Vagina (tissue), 2 donors: ENCODE results near the gene GFOD1. TPM values are rescaled to one million over a fixed set of nuclear protein-coding genes. Genes with fewer than 3 reads are reported as not detected.

Experiments
- DNase-seq, 2 donors: peaks; one replicate each; pipeline ENCODE4 v3.0.0-alpha.2; 2017; ENCODE audit errors: extremely low spot score in 2 of 2
- H3K27ac ChIP-seq: fragments of 200-600 bp; sonication (generic); one replicate; pipeline ENCODE4 v1.5.1; 2019
- H3K27me3 ChIP-seq: fragments of 200-600 bp; sonication (generic); one replicate; pipeline ENCODE4 v1.5.1; 2019
- H3K36me3 ChIP-seq, 2 donors: fragments of 200-600 bp; sonication (generic); one replicate each; pipeline ENCODE4 v1.5.1; 2017 to 2019
- H3K4me1 ChIP-seq: fragments of 200-600 bp; sonication (generic); one replicate; pipeline ENCODE4 v1.5.1; 2019
- H3K4me3 ChIP-seq, 2 donors: fragments of 200-600 bp; sonication (generic); 1 replicate in 1 of 2; 2 replicates in 1 of 2; pipeline ENCODE4 v1.5.1; 2016 to 2019
- H3K9me3 ChIP-seq: fragments of 200-600 bp; sonication (generic); one replicate; pipeline ENCODE4 v1.5.1; 2019
- POLR2A ChIP-seq, 2 donors: fragments of 450-650 bp; IDR thresholded peaks; one replicate each; pipeline ENCODE4 v1.6.1; 2017; ENCODE audit warnings: antibody characterized with exemption in 2 of 2, mild to moderate bottlenecking in 2 of 2, moderate library complexity in 2 of 2
- POLR2AphosphoS5 ChIP-seq, 2 donors: sonication (generic); formaldehyde crosslinking; IDR thresholded peaks; one replicate each; pipeline ENCODE4 v1.9.0; 2017; ENCODE audit warnings: antibody characterized with exemption in 2 of 2, mild to moderate bottlenecking in 2 of 2, low read depth in 1 of 2; ENCODE audit not compliant: insufficient read depth in 1 of 2
- intact Hi-C: fragments of 100-400 bp; cut with DNase I; formaldehyde crosslinking; loops from one replicate; pipeline ENCODE4 v1.15.1; 2023
- total RNA-seq: library from RNA; depleted of rRNA; stranded (reverse); fragments of >200 nt; gene quantifications from one replicate; pipeline ENCODE4 v1.2.3, GENCODE V29; 2016
- TF ChIP-seq, protein P1 (sequence below), 3 experiments: fragments of 450-650 bp in 2 of 3; fragments of 200-600 bp in 1 of 3; sonication (generic) in 1 of 3; IDR thresholded peaks; one replicate each; pipeline ENCODE4 v1.5.1; 2017 to 2019; ENCODE audit warnings: antibody characterized with exemption in 3 of 3, mild to moderate bottlenecking in 2 of 3, moderate library complexity in 2 of 3

Gene GFOD1
- total RNA-seq, 1 donor from 2014 or later: 16.9 TPM

DNA sequence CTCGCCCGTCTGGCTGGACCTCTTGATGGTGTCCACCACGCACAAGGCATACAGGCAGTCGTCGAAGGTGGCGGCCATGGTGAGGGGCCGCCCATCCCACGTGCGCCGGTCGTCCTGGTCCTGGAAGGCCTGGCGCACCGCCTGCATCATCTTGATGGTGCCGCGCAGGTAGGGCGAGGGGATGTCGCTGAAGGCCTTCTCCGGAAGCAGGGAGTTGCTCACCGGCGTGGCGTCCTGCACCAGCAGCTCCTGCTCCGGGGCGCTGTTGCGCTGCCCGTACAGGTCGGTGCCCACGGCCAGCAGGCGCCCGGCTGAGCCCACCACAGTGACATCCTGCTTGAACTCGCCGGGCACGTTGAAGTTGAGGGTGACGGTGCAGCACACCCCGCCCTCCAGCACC, 122.6 kb downstream of the GFOD1 start:
- Histone ChIP-seq H3K27me3 (no peaks in the 10 kb centered on the region), H3K4me1 (peaks cover 21% of the 10 kb centered on the region), H3K36me3 (peaks cover 0 to 8% of the 10 kb centered on the region in 2 donors), H3K27ac (no peak overlapping the region), H3K9me3 (no peaks in the 10 kb centered on the region), H3K4me3 (no peak overlapping the region)
- DNase-seq: no peak
- TF ChIP-seq POLR2AphosphoS5 (IDR thresholded peaks at IDR 0.05; ENCODE audit: insufficient read depth in 1 of 2, low read depth in 1 of 2) (no peak), POLR2A (IDR thresholded peaks at IDR 0.05) (no peak)
- TF ChIP-seq, protein P1, sequence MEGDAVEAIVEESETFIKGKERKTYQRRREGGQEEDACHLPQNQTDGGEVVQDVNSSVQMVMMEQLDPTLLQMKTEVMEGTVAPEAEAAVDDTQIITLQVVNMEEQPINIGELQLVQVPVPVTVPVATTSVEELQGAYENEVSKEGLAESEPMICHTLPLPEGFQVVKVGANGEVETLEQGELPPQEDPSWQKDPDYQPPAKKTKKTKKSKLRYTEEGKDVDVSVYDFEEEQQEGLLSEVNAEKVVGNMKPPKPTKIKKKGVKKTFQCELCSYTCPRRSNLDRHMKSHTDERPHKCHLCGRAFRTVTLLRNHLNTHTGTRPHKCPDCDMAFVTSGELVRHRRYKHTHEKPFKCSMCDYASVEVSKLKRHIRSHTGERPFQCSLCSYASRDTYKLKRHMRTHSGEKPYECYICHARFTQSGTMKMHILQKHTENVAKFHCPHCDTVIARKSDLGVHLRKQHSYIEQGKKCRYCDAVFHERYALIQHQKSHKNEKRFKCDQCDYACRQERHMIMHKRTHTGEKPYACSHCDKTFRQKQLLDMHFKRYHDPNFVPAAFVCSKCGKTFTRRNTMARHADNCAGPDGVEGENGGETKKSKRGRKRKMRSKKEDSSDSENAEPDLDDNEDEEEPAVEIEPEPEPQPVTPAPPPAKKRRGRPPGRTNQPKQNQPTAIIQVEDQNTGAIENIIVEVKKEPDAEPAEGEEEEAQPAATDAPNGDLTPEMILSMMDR (IDR thresholded peaks at IDR 0.05): no peak
- intact Hi-C loops: no loop called here

DNA sequence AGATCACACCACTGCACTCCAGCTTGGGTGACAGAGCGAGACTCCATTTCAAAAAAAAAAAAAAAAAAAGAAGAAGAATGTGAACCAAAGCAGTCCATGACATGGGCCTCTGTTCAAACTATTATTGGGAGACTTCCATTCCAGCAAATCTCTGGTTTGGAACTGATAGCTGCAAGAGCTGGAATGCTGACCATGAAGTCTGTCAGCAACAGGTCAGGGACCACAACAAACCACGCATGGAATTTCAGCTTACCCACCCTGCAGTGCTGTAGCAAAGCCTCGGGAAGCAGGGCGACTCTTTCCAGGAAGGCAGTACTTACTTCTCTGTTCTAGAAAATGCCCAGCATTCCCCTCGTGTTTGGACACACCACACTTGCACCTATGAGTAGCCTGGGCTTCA, 125.0 kb downstream of the GFOD1 start:
- intact Hi-C loops: no loop called here
- no peak for DNase-seq
- TF ChIP-seq POLR2AphosphoS5 (IDR thresholded peaks at IDR 0.05; ENCODE audit: insufficient read depth in 1 of 2, low read depth in 1 of 2) (no peak), POLR2A (IDR thresholded peaks at IDR 0.05) (no peak)
- TF ChIP-seq, protein P1 (IDR thresholded peaks at IDR 0.05): no peak
- Histone ChIP-seq H3K36me3 (peaks cover 0 to 8% of the 10 kb centered on the region in 2 donors), H3K4me1 (peaks cover 3% of the 10 kb centered on the region), H3K4me3 (no peak overlapping the region), H3K27me3 (no peaks in the 10 kb centered on the region), H3K27ac (no peak overlapping the region), H3K9me3 (no peaks in the 10 kb centered on the region)

DNA sequence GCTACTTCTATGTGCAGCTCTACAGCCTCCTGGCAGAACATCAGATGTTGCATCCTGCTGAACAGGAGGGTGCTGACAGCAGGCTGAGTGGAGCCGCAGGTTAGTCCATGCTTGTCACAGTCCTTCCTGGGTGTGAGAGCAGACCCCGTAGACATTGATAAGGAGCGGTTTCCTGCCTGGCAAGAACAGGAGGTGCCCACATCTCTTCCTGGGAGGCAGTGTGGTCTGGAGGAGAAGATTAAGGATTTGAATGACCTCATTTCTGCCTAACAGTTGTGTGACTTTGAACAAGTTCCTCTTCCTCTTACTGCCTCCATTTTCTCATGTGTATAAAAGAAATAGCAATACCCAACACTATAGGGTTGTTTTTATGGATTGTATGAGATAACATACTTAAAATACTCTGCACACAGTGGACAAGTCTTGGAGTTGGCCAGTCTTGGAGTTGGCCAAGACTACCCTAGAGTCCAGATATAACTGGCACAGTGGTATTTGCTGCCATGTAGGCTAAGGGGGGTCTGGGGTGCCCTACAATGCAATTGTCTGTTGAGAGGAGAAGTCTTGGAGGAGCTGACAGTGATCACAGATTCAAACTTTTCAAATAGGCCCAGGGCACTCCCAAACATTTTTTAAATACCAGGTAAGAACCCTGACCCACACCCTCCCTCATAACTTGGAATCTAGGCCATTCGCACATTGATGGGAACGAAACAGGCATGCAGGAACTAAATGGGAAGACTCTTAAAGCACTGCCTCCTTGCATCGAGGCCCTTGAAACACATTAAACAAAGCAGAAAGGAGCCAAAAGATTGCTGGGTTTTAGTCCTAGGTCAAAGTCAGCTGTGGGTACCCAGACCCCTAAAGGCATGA, 126.5 kb downstream of the GFOD1 start:
- Histone ChIP-seq H3K27ac (no peak overlapping the region), H3K27me3 (no peaks in the 10 kb centered on the region), H3K9me3 (no peaks in the 10 kb centered on the region), H3K4me3 (no peak overlapping the region), H3K36me3 (peaks cover 0 to 8% of the 10 kb centered on the region in 2 donors), H3K4me1 (peaks cover 8% of the 10 kb centered on the region)
- intact Hi-C loops: no loop called here
- TF ChIP-seq POLR2AphosphoS5 (IDR thresholded peaks at IDR 0.05; ENCODE audit: insufficient read depth in 1 of 2, low read depth in 1 of 2) (no peak), POLR2A (IDR thresholded peaks at IDR 0.05) (no peak)
- TF ChIP-seq, protein P1 (IDR thresholded peaks at IDR 0.05): no peak
- no peak for DNase-seq

DNA sequence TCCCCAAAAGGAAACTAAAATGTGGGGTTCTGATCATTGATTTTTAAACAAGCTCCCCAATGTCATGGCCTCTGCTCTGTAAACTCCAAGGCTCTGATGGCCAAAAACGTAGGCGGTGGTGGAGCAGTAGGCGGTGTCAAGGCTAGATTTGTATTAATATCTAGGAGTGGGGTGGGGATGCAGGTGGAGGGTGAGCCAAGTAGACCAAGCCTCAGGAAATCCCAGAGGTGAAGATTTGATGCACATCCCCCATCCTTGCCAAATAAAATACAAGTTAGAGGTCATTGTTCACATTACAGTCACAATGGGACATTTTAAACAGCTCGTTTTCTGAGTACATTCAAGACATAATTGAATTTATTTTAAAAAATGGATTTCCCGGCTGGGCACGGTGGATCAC, 128.1 kb downstream of the GFOD1 start:
- no peak overlapping the region for H3K4me3 ChIP-seq
- H3K4me1 ChIP-seq: peaks cover 24% of the 10 kb centered on the region
- intact Hi-C loops: no loop called here
- no peaks in the 10 kb centered on the region for H3K36me3 ChIP-seq
- no peak for DNase-seq
- TF ChIP-seq, protein P1 (IDR thresholded peaks at IDR 0.05): no peak
- TF ChIP-seq POLR2AphosphoS5 (IDR thresholded peaks at IDR 0.05; ENCODE audit: insufficient read depth in 1 of 2, low read depth in 1 of 2): peak in 1 of 2 donors; percentile 21
- no peaks in the 10 kb centered on the region for H3K9me3 ChIP-seq
- no peaks in the 10 kb centered on the region for H3K27me3 ChIP-seq
- no peak overlapping the region for H3K27ac ChIP-seq

DNA sequence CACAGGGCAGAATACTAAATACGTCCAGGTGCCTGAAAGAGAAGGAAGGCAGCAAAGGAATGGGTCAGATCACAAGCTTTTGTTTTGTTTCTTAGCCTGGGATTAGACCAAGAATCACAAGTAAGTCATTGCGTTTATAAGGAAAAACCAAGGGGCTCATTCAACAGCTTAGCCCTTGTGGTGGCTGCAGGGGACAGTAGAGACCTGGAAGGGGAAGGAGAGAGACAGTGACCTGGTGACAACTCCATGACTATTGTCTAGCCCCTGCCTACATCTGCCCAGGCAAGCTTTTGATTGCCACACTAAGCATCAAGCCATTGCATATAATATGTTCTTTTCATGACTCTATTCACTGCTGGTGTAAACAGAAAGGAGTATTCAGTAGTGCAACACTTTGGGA, 128.9 kb downstream of the GFOD1 start:
- no peak overlapping the region for H3K27ac ChIP-seq
- H3K4me1 ChIP-seq: peaks cover 32% of the 10 kb centered on the region

More for the DNA sequence above, 128.9 kb downstream of the GFOD1 start:
- Histone ChIP-seq H3K4me3 (no peak overlapping the region), H3K9me3 (no peaks in the 10 kb centered on the region), H3K27me3 (no peaks in the 10 kb centered on the region), H3K36me3 (no peaks in the 10 kb centered on the region)
- no peak for TF ChIP-seq POLR2A (IDR thresholded peaks at IDR 0.05)
- TF ChIP-seq POLR2AphosphoS5 (IDR thresholded peaks at IDR 0.05; ENCODE audit: insufficient read depth in 1 of 2, low read depth in 1 of 2): no peak
- TF ChIP-seq, protein P1 (IDR thresholded peaks at IDR 0.05): no peak
- no peak for DNase-seq
- intact Hi-C loops: no loop called here
